ENCODE results near the gene MRPL33.

The MRPL33 gene

DNA sequence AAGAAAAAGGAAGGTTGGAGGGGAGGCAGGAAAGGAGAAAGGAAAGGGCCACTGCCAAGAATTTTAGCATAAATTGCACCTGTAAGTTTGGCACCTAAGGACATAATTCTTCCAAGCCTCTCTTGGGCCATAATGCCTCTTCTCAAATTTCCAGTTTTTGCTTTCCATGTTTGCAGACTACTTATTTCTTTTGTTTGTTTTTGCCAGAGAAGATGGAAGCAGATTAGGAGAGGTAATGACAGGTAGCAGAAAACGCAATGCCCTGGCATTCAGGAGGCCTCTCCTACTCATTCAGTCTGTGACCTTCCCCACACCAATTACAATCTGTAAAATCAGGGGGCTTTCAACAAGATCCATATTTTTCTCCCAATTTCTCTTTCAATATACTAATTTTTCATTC is 56.8 kb downstream of the MRPL33 start:
- Mint-ChIP-seq H3K27me3 (no peaks in the 10 kb centered on the region), H3K4me1 (peaks cover 3% of the 10 kb centered on the region), H3K9me3 (peaks cover 14% of the 10 kb centered on the region), H3K4me3 (no peak overlapping the region), H3K27ac (no peak overlapping the region), H3K36me3 (ENCODE audit: low read depth) (peaks cover 14% of the 10 kb centered on the region)
- no peak for DNase-seq
- ATAC-seq, result no peak
